Stimulated activated CD8-positive, alpha-beta memory T cell treated with anti-CD3 and anti-CD28 coated beads, Interleukin-15, amount 100 ng/mL, for 48 hours (primary cell): Measurements from ENCODE around the gene DENND5A.
"Not testable (repeated sequence)": the region's sequence is repeated elsewhere in the genome, so short reads cannot be mapped to it uniquely, and the experiment has no call there.

Experiments
- DNase-seq, 2 donors: peaks; one replicate each; pipeline ENCODE4 v3.0.0-alpha.2; 2020; ENCODE audit warnings: low read depth in 2 of 2

Gene DENND5A

DNA sequence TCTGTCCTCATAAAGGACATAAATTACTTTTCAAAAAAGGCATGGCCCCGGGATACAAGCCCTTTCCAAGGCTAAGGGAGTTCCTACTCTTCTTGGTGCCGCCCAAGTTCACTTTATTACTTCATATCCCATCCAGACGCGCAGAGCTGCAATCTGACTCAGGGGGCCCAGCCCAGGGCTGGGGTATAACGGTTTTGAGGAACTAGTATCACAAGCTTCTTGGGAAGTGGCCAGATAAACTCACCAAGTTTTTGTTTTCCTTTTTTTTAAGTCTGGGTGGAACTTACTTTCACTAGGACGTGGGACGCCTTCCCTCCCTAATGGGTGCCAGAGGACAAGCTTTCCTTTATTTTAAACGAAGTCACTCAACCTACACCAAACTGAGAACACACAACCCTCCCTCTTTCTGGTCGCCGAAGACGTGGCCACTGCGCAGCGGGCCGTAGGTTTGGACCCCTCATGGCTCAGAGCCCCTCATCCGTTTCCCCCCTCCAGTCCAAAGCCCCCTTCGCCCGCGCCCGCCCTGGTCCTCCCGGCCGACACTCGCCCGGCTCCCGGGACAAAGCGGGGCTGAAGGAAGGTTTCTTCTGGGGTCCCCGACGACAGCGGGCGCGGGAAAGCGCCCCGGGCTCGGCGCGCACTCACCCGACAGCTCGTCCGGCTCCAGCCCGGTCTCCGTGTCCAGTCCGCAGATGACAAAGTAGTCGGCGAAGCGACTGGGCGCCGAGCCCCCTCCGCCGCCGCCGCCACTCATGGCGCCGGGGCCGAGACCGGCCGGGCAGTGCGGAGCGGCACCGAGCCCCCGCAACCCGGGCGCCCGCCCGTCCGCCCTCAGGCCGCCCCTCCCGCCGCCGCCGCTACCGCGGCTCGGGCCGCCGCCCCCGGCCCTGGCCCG lies 587 bp downstream of the DENND5A start:
- peak in 1 of 2 donors; percentile 37 for DNase-seq

DNA sequence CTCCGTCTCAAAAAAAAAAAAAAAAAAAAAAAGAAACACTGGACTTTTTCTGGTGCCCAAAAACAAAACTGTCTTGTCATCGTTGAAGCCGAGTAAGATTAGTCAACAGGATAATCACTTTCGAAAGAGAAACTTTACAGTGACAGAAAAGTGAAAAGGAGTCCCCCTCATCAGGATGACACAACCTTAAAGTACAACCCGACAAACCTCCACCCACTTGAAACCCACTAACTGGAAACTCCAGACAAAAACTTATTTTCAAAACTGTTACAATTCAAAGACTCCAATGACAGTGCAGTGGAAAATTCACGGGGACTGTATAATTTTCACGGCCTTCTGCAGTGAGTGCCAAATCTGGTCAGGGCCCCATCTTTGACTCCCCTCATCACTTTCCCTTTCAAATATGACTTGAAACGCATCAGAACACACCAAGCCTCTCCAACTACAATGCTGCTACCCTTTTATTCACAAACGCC lies 1.3 kb downstream of the DENND5A start:
- DNase-seq, result peak; percentile 35 to 44

DNA sequence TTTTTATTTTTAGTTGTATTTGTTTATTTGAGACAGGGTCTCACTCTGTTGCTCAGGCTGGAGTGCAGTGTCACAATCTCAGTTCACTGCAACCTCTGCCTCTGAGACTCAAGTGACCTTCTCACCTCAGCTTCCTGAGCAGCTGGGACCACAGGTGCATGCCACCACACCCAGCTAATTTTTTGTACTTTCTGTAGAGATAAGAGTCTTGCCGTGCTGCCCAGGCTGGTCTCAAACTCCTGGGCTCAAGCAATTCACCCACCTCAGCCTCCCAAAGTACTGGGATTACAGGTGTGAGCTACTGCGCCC lies 4.4 kb downstream of the DENND5A start:
- not testable (repeated sequence) for DNase-seq

DNA sequence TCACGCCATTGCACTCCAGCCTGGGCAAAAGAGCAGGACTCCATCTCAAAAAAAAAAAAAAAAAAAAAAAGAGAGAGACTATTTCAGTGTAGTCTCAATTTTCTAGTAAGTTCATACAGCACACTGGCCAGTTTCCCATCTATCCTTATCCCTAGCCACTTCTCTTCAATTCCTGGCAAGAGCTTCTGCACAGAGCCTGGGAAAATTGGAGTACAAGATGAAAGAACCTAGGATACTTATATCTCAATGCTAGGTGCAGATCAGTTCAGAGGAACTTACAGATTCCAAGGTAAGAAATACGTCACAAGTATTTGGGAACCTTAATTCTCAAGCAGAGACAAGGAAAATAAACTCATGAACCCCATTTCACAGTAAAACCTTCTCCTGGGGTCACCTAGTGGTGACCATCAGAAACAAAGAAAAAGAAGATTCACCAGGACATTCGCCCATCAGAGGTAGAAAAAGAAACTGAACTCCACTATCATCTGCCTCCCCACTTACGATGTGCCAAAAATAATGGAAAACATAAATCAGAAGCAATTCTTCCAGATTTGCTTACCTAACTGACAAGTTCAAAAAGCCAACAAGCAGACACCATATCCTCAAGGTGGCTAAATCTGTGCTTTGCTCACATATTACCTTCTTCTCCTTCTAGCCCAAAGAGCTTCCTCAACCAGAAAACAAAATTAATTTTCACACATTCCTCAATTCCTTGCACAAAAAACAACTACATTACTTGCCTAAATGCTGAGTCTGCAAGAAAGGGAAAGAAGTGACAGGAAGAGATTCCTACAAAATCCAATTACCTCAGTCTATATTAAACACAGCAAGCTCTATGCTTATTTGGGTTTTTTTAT lies 4.9 kb downstream of the DENND5A start:
- DNase-seq, result no peak

DNA sequence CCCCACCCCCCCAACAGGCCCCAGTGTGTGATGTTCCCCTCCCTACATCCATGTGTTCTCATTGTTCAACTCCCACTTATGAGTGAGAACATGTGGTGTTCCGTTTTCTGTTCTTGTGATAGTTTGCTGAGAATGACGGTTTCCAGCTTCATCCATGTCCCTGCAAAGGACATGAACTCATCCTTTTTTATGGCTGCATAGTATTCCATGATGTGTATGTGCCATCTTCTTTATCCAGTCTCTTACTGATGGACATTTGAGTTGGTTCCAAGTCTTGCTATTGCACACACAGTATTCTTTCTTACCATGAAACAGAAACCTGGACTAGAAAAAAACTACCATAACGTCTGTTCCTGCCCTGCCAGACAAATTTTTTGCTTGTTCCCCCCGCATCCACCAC lies 6.9 kb downstream of the DENND5A start:
- not testable (repeated sequence) for DNase-seq

DNA sequence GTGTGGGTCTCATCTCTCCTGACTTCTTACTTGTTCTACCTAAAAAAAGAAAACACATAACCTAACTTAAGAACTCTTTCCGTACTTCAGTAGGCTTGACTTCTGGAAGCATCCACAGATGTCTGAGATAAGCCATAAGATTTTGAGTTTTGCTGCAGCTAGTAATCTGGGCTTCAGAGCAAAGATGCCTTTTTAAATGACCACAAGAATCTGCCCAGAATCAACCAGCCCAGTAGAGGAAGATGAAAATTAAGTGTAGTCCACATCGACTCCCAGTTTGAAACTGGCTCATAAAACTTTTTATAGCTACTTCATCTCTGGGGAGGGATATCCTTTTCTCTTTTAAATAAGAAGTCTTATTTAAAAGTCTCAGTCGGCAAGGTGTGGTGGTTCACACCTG lies 10.7 kb downstream of the DENND5A start:
- DNase-seq, result no peak

DNA sequence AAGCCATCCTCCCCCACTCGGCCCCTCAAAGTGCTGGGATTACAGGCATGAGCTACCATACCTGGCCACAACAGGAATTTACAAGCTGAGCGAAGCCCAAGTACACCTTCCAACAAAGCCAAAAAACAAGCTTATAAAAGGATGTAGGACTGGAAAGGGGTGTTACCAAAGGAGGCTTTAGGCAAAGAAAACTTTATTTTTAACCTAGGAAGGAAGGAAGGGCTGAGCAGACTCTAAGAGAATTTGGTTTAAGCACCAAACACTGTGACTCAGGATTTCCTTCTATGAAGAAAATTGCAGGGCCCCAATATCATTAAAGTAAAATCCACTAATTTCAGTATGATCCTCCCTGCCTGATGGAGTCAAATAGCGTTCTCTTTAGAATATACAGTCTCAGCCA lies 12.1 kb downstream of the DENND5A start:
- DNase-seq, result no peak

DNA sequence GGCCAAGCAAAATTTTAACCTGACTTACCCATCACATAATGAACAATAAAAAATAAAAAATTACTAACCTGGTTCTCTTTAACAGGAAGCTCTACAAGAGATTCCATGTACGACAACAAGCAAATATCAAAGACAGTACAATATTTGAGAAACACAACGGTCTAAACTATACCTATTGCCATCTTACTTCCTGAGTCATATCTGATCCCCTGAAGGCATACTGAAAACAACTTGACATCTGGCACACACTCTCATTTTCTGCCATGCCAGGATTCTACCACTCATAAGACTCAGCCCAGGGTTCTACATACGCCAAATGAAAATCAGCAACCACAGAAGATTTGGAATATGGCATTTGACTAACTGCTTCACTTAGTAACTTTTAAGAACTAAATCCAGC lies 13.8 kb downstream of the DENND5A start:
- no peak for DNase-seq

DNA sequence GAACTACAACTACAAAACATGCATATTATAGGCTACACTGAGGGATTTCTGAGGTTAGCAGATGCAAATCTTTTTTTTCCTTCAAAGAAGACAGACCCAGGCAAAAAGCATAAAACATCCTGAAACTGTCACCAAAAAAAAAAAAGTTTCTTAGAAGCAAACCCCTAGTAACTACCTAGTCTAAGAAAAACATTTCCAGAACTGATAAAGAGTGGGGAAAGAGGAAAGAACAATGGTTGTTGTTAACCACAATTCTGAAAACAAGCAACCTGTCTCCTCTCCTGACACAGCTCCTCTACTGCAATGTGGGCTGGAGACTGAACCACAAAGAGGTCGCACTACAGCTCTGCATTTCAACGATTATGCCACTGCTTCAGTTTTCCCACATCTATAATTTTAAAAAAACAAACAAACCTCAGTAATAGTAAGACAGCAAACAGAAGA lies 15.0 kb downstream of the DENND5A start:
- no peak for DNase-seq

DNA sequence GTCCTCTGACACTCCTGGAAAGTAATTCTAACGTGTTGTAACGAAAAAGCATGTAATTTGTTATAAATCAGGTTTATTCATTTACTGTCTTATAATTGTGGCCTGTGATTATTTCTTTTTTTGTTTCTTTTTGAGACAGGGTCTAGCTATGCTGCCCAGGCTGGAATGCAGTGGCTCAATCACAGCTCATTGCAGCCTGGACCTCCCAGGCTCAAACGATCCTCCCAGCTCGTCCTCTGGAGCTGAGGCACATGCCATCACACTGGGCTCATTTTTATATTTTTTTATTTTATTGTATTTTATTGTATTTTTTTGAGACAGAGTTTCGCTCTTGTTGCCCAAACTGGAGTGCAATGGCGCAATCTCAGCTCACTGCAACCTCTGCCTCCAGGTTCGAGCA lies 15.9 kb downstream of the DENND5A start:
- DNase-seq, result no peak

DNA sequence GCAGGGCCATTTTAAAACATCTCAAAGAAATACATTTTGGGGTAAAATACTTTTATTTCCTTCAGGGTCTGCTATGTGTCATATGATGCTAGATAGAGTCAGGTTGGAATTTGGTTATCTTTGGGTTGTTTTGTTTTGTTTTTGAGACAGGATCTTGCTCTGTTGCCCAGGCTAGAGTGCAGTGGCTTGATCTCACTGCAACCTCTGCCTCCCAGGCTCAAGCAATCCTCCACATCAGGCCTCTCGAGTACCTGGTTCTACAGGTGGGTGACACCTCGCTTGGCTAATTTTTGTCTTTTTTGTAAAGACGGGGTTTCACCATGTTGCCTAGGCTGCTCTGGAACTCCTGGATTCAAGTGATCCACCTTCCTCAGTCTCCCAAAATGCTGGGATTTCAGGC lies 17.3 kb downstream of the DENND5A start:
- no peak for DNase-seq

DNA sequence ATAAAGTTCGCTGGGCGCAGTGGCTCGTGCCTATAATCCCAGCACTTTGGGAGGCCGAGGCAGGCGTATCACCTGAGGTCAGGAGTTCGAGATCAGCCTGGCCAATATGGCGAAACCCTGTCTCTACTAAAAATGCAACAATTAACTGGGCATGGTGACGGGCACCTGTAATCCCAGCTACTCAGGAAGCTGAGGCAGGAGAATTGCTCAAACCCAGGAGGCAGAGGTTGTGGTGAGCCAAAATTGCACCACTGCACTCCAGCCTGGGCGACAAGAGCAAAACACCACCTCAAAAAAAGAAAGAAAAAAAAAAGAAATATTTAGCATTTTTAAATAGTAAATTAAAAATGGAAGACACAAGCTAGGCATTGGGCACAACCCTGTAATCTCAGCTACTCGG lies 28.9 kb downstream of the DENND5A start:
- not testable (repeated sequence) for DNase-seq

DNA sequence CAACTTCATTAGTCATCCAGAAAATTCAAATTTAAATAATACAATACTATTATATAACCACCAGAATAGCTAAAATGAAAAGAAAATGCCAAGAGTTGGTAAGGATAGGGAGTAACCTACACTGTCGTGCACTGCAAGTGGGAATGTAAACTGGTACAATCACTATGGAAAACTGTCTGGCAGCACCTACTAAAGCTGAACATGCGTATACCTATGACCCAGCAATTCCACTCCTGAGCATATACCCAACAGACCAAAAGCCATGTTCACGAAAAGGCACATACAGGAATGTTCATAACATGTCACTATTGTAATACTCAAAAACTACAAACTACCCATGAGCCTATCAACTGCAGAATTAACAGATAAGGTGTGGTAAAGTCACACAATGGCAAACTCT lies 32.7 kb downstream of the DENND5A start:
- no peak for DNase-seq

DNA sequence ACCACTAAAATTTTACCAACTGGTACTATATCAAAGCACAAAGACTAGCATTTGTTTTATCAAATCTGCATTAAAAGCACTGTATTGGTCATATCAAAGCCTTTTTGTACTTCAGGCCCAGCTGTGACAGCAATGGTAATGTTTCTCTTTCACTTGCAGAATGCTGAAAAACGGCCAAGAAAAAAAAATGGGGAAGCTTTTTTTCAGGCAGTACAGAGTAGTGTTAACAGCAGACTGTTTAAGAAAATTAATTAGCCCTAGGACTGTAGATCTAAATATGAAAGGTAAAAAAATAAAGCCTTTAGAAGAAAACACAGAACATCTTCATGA lies 33.3 kb downstream of the DENND5A start:
- DNase-seq, result no peak

DNA sequence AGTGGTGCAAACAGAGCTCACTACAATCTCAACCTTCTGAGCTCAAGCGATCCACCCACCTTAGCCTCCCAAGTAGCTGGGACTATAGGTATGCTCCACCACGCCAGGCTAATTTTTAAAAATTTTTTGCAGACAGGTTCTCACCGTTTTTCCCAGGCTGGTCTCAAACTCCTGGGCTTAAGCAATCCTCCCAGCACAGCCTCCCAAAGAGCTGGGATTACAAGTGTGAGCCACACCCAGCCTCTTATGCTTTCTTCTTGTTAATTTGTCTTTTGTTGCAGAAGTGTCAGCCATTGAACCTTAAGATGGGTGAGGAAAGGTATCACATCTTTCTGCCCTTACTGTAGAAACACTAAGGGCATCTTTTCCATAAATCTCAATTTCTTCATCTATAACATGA lies 34.9 kb downstream of the DENND5A start:
- DNase-seq, result no peak

DNA sequence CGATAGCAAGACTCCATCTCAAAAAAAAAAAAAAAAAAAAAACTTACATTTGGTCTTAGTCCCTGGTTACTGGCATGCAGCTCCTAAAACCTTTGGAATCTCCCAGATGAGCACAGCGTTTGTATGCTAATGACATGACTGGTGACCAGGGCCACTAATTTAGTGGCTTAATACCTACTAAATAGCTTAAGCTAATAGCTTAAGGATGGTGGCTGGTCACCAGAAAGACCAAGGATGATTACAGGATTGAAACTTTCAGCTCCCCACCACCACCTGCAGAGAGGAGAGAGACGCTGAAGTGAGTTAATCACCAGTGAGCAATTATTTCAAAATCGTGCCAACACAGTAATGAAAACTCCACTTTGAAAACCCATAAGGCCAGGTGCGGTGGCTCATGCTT lies 37.1 kb downstream of the DENND5A start:
- DNase-seq, result no peak

DNA sequence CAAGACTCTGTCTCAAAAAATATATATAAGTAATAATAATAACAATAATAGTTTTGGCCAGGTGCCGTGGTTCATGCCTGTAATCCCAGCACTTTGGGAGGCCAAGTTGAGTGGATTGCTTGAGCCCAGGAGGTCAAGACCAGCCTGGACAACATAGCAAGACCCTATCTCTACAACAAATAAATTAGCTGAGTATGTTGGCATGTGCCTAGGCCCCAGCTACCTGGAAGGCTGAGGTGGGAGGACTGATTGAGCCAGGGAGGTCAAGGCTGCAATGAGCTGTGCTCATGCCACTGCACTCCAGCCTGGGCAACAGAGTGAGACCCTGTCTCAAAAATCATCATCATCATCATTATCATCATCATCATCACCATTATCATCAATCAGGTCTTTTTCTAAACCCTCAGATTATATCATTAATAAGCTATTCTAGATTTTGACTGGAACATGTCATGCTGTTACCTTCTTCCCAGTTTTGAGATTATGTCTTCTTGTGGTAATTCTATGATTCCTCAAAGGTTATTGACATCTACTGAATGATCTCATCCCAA lies 39.3 kb downstream of the DENND5A start:
- DNase-seq, result no peak

DNA sequence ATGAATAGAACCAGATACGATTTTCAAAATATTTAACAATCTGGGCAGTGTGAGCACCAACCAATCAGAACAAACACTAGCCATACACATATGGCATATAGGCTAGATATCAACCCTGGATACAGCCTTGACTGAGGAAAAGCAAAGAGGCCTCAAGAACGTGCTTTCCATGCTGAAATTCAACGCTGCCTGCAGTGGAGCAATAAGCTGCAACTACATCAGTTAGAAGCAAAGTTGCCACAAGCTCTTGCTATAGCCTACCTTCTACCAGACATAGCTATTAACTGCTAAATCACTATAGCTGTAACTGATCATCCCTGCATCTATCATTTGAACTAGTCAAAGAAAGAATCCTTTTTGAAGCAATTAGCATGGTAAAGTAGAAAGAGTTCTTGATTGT lies 42.5 kb downstream of the DENND5A start:
- DNase-seq, result no peak

DNA sequence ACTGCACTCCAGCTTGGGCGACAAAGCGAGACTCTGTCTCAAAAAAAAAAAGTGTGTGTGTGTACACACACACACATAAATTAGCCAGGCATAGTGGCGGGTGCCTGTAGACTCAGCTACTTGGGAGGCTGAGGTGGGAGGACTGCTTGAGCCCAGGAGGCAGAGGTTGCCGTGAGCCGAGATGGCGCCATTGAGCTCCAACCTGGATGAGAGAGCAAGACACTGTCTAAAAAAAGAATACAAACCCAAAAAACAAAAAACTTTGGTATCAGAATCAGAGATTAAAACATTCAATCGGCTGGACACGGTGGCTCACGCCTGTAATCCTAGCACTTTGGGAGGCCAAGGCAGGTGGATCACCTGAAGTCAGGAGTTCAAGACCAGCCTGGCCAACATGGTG lies 44.3 kb downstream of the DENND5A start:
- not testable (repeated sequence) for DNase-seq

DNA sequence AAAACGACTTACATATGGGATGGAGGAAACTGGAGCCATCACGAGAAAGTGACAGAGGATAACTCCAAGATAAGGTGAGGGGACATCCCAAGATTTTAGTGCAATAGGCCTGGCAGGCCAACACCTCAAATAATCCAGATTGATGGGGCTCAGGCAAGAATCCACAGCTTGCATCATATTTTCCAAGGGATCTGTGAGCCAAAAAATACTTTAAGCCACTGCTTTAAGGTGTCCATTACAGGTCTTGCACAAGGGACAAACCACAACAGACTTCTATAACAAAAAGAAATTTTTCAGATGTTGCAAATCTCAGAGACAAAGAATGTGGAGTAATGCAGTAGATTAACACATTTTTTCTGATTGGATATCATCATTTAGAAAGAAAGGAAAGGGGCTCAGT lies 45.6 kb downstream of the DENND5A start:
- no peak for DNase-seq

DNA sequence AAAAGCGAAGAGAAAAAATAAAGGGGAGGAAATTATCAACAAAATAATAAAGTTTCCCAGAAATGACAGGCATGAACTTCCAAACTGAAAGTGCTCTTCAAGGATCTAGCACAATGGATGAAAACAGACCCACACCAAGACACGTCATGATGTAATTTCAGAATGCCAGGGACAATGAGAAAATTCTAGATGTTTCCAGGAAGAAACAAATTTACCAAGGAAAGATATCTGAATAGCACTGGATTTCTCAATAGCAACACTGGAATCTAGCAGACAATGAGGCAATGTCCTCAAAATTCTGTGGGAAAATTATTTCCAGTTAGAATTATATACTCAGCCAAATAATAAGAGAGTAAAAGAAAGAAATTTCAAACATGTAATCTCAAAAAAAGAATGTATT lies 46.0 kb downstream of the DENND5A start:
- no peak for DNase-seq

DNA sequence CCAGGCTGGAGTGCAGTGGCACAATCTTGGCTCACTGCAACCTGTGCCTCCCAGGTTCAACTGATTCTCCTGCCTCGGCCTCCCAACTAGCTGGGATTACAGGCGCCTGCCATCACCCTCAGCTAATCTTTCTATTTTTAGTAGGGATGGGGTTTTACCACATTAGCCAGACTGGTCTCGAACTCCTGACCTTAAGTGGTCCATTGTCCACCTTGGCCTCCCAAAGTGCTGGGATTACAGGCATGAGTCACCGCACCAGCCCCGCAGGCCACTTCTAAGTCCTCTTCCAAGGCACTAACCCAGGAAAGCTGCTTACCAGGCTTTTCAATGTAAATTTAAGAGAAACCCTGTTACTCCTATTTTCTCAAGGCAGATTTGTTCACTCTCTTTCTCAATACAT lies 50.4 kb downstream of the DENND5A start:
- no peak for DNase-seq

DNA sequence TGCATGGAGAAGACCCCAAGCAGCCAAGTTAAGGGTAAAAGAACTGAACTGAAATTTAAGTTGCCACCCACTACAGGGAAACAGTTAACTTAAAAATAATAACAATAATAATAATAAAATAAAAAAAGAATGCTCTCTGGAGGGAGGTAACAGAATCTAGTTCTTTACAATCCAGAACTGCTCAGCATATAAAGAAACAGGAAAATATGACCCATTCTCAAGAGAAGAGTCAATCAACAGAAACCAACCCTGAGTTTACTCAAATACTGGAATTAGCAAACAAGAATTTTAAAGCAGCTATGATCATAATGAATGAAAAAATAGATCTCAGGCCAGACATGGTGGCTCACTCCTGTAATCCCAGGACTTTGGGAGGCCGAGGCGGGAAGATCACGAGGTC lies 53.8 kb downstream of the DENND5A start:
- DNase-seq, result no peak
